ENCODE data around the gene UTS2R. TPM values are rescaled to one million over a fixed set of nuclear protein-coding genes. Genes with fewer than 3 reads are reported as not detected.

UTS2R gene
- total RNA-seq, 2 donors from 2014 or later, result 0.40 TPM; not detected in 1

DNA sequence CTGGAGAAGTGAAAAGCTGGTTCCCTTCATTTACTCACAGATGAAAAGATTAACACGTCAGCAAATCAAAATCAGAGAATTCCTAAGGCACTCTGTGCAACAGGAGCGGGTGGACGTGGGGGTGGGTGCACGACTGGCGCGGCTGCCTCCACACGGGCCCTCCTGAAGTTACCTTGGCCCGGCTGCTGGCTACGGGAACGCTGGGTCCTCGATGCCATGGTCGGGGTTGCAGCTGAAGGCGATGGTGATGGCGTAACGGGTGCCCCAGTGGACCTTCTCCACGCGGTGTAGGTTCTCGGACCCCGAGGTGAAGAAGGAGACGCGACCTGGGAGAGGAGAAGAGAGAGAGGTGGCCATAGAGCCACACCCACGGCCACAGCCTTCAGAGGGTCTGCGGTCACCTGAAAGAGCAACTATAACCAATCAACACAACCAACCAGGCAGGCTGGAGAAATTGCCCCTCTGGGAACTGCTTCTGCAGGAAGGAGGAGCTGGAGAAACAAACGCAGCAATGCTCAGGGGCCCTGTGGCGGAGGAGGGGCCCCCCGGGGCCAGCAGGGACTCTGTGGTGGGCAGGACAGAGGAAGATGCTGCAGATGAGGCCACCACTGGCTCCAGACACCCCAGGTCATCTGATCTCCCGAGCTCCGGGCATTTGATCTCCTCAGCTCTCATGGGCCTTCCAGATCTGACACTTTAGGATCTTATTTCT lies 20.8 kb downstream of the UTS2R start:
- H3K4me3 Mint-ChIP-seq, result no peak overlapping the region

DNA sequence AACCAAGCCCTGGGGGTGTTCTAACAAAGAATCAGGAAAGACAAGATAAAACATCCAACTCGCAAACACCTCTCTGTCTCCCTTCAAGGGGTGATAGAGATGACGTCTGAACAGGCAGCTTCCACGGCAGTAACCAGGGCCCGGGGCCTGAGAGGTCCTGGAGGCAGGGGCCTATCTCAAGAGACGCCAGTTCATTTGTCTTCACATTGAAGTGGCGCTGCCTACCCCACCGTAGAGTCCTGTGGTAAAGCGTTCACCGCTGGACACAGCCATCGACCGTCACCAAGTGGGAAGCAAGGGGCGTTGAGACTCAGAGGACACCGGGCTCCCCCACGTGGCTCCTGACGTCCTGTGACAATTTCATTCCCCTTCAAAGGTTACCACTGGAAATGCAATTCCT lies 21.4 kb downstream of the UTS2R start:
- no peaks in the 10 kb centered on the region for H3K9me3 Mint-ChIP-seq
- H3K27ac Mint-ChIP-seq, result no peak overlapping the region

More for the DNA sequence above, 20.8 kb downstream of the UTS2R start:
- no peak overlapping the region for H3K4me3 ChIP-seq (ENCODE audit: low read length)
- TF ChIP-seq, protein P1, sequence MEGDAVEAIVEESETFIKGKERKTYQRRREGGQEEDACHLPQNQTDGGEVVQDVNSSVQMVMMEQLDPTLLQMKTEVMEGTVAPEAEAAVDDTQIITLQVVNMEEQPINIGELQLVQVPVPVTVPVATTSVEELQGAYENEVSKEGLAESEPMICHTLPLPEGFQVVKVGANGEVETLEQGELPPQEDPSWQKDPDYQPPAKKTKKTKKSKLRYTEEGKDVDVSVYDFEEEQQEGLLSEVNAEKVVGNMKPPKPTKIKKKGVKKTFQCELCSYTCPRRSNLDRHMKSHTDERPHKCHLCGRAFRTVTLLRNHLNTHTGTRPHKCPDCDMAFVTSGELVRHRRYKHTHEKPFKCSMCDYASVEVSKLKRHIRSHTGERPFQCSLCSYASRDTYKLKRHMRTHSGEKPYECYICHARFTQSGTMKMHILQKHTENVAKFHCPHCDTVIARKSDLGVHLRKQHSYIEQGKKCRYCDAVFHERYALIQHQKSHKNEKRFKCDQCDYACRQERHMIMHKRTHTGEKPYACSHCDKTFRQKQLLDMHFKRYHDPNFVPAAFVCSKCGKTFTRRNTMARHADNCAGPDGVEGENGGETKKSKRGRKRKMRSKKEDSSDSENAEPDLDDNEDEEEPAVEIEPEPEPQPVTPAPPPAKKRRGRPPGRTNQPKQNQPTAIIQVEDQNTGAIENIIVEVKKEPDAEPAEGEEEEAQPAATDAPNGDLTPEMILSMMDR (conservative IDR thresholded peaks at IDR 0.05), result no peak
- no peak overlapping the region for H3K27ac ChIP-seq (ENCODE audit: low read depth, low read length)
- no peak overlapping the region for H3K9ac ChIP-seq (ENCODE audit: extremely low read depth, low read length, poor library complexity, severe bottlenecking)
- WGBS, 2 experiments (ENCODE audit: insufficient coverage in 1 of 2, insufficient read length in 1 of 2), result 94 to 96% methylated on average over 19 to 28 of the region's 28 CpGs
- no peaks in the 10 kb centered on the region for H3K4me1 ChIP-seq (ENCODE audit: control insufficient read depth, insufficient read depth, low read length)
- Mint-ChIP-seq H3K27me3 (ENCODE audit: insufficient read depth) (no peaks in the 10 kb centered on the region), H3K36me3 (ENCODE audit: low read depth) (peaks cover 15% of the 10 kb centered on the region), H3K27ac (no peak overlapping the region), H3K4me1 (peaks cover 3% of the 10 kb centered on the region), H3K9me3 (no peaks in the 10 kb centered on the region)
- H3K36me3 ChIP-seq (ENCODE audit: control insufficient read depth, insufficient read depth, low read length), result no peaks in the 10 kb centered on the region
- no peaks in the 10 kb centered on the region for H3K9me3 ChIP-seq (ENCODE audit: control insufficient read depth, low read length)
- DNase-seq, result no peak
- H3K27me3 ChIP-seq (ENCODE audit: control insufficient read depth, insufficient read depth, low read length, poor library complexity, severe bottlenecking), result no peaks in the 10 kb centered on the region

GRCh38 chr17:82394278-82394677 lies 22.7 kb downstream of the UTS2R start:
- peaks cover 3% of the 10 kb centered on the region for H3K4me1 Mint-ChIP-seq
- Histone ChIP-seq H3K4me3 (ENCODE audit: low read length) (no peak overlapping the region), H3K36me3 (ENCODE audit: control insufficient read depth, insufficient read depth, low read length) (no peaks in the 10 kb centered on the region), H3K4me1 (ENCODE audit: control insufficient read depth, insufficient read depth, low read length) (no peaks in the 10 kb centered on the region), H3K9me3 (ENCODE audit: control insufficient read depth, low read length) (no peaks in the 10 kb centered on the region), H3K27me3 (ENCODE audit: control insufficient read depth, insufficient read depth, low read length, poor library complexity, severe bottlenecking) (no peaks in the 10 kb centered on the region), H3K27ac (ENCODE audit: low read depth, low read length) (no peak overlapping the region), H3K9ac (ENCODE audit: extremely low read depth, low read length, poor library complexity, severe bottlenecking) (no peak overlapping the region)
- H3K27ac Mint-ChIP-seq, result no peak overlapping the region
- WGBS, 2 experiments (ENCODE audit: insufficient coverage in 1 of 2, insufficient read length in 1 of 2), result 94 to 98% methylated on average over 7 to 12 of the region's 12 CpGs
- no peak for DNase-seq
- H3K4me3 Mint-ChIP-seq, result no peak overlapping the region
- H3K27me3 Mint-ChIP-seq (ENCODE audit: insufficient read depth), result no peaks in the 10 kb centered on the region
- H3K36me3 Mint-ChIP-seq (ENCODE audit: low read depth), result peaks cover 15% of the 10 kb centered on the region
- TF ChIP-seq, protein P1 (conservative IDR thresholded peaks at IDR 0.05), result no peak
- no peaks in the 10 kb centered on the region for H3K9me3 Mint-ChIP-seq

More for the DNA sequence above, 21.4 kb downstream of the UTS2R start:
- Mint-ChIP-seq H3K27me3 (ENCODE audit: insufficient read depth) (no peaks in the 10 kb centered on the region), H3K4me1 (peaks cover 3% of the 10 kb centered on the region), H3K36me3 (ENCODE audit: low read depth) (peaks cover 15% of the 10 kb centered on the region), H3K4me3 (no peak overlapping the region)
- Histone ChIP-seq H3K36me3 (ENCODE audit: control insufficient read depth, insufficient read depth, low read length) (no peaks in the 10 kb centered on the region), H3K4me1 (ENCODE audit: control insufficient read depth, insufficient read depth, low read length) (no peaks in the 10 kb centered on the region), H3K9me3 (ENCODE audit: control insufficient read depth, low read length) (no peaks in the 10 kb centered on the region), H3K9ac (ENCODE audit: extremely low read depth, low read length, poor library complexity, severe bottlenecking) (no peak overlapping the region), H3K27me3 (ENCODE audit: control insufficient read depth, insufficient read depth, low read length, poor library complexity, severe bottlenecking) (no peaks in the 10 kb centered on the region), H3K4me3 (ENCODE audit: low read length) (no peak overlapping the region), H3K27ac (ENCODE audit: low read depth, low read length) (no peak overlapping the region)
- 92 to 98% methylated on average over 12 to 15 of the region's 15 CpGs for WGBS, 2 experiments (ENCODE audit: insufficient coverage in 1 of 2, insufficient read length in 1 of 2)
- TF ChIP-seq, protein P1 (conservative IDR thresholded peaks at IDR 0.05), result no peak
- DNase-seq, result no peak
